ENCODE measurements around the gene PLXNA2.

GRCh38 chr1:208264469-208265121 lies 20.4 kb upstream of the PLXNA2 start:
- TF ChIP-seq GATA3 (IDR thresholded peaks at IDR 0.05; ENCODE audit: low read depth, low read length) (no peak), GATA2 (IDR thresholded peaks at IDR 0.05; ENCODE audit: low read depth, low read length) (no peak)
